GM23338 (cell line): Measurements from ENCODE around the gene KCNIP1. TPM values are rescaled to one million over a fixed set of nuclear protein-coding genes. Genes with fewer than 3 reads are reported as not detected.

Source experiments
- ATAC-seq: fragments of 200-7000 bp; cut with Tn5 transposase; 3 replicates; pipeline ENCODE4 v1.9.1; 2020
- DNase-seq: peaks from one replicate; pipeline ENCODE4 v3.0.0-alpha.2; 2015; ENCODE audit warnings: low spot score
- H2AFZ ChIP-seq: fragments of 200-600 bp; sonication (generic); 2 replicates; pipeline ENCODE4 v1.8.0; 2016; ENCODE audit warnings: antibody characterized with exemption, mild to moderate bottlenecking, moderate library complexity
- H3F3A ChIP-seq: fragments of 200-600 bp; sonication (generic); replicated peaks from 2 replicates; pipeline ENCODE4 v1.8.0; 2017; ENCODE audit warnings: antibody characterized with exemption, mixed run types, low read depth
- H3K27ac ChIP-seq: fragments of 200-600 bp; sonication (generic); 2 replicates; pipeline ENCODE4 v1.6.1; 2016; ENCODE audit warnings: low read depth
- H3K27me3 ChIP-seq: fragments of 200-600 bp; sonication (generic); 2 replicates; pipeline ENCODE4 v1.8.0; 2016; ENCODE audit warnings: mild to moderate bottlenecking, mixed run types, moderate library complexity; ENCODE audit not compliant: insufficient read depth
- H3K36me3 ChIP-seq: fragments of 200-600 bp; sonication (generic); 2 replicates; pipeline ENCODE4 v1.8.0; 2016; ENCODE audit warnings: mild to moderate bottlenecking; ENCODE audit not compliant: insufficient read depth
- H3K4me1 ChIP-seq: fragments of 200-600 bp; sonication (generic); 2 replicates; pipeline ENCODE4 v1.8.0; 2016; ENCODE audit warnings: mild to moderate bottlenecking, moderate library complexity; ENCODE audit not compliant: insufficient read depth
- H3K4me2 ChIP-seq: fragments of 200-600 bp; sonication (generic); 2 replicates; pipeline ENCODE4 v1.7.1; 2017; ENCODE audit warnings: mixed run types
- H3K4me3 ChIP-seq: fragments of 200-600 bp; sonication (generic); 2 replicates; pipeline ENCODE4 v1.6.1; 2016; ENCODE audit warnings: mixed run types
- H3K79me2 ChIP-seq: fragments of 200-600 bp; sonication (generic); replicated peaks from 2 replicates; pipeline ENCODE4 v1.8.0; 2017; ENCODE audit warnings: mild to moderate bottlenecking; ENCODE audit not compliant: insufficient read depth
- H3K9me2 ChIP-seq: fragments of 200-600 bp; sonication (generic); 2 replicates; pipeline ENCODE4 v1.8.0; 2017; ENCODE audit not compliant: insufficient read depth
- H4K20me1 ChIP-seq: fragments of 200-600 bp; sonication (generic); replicated peaks from 2 replicates; pipeline ENCODE4 v1.8.0; 2017; ENCODE audit warnings: mild to moderate bottlenecking; ENCODE audit not compliant: insufficient read depth
- H3K27ac Mint-ChIP-seq: 2 replicates; pipeline ENCODE4 v1.8.0; 2020; ENCODE audit warnings: inconsistent platforms, mild to moderate bottlenecking, moderate library complexity, mixed read lengths
- H3K27me3 Mint-ChIP-seq: 3 replicates; pipeline ENCODE4 v1.8.0; 2022; ENCODE audit warnings: low read depth, mild to moderate bottlenecking, moderate library complexity, mixed read lengths, inconsistent platforms; ENCODE audit not compliant: insufficient read depth, poor library complexity
- H3K36me3 Mint-ChIP-seq: 3 replicates; pipeline ENCODE4 v1.8.0; 2021; ENCODE audit warnings: low read depth, mild to moderate bottlenecking, inconsistent platforms, moderate library complexity, mixed read lengths
- H3K4me1 Mint-ChIP-seq: 3 replicates; pipeline ENCODE4 v1.8.0; 2020; ENCODE audit warnings: mild to moderate bottlenecking, inconsistent platforms, mixed read lengths
- H3K4me3 Mint-ChIP-seq: 3 replicates; pipeline ENCODE4 v1.8.0; 2021; ENCODE audit warnings: moderate library complexity, mild to moderate bottlenecking, inconsistent platforms, mixed read lengths
- H3K9me3 Mint-ChIP-seq: 3 replicates; pipeline ENCODE4 v1.8.0; 2020; ENCODE audit warnings: moderate library complexity, mild to moderate bottlenecking, inconsistent platforms, mixed read lengths
- ETS1 ChIP-seq: IDR thresholded peaks from 2 replicates; pipeline ENCODE4 v1.6.1; 2016; ENCODE audit warnings: antibody characterized with exemption
- EZH2 ChIP-seq: fragments of 200-600 bp; sonication (generic); IDR thresholded peaks from one replicate; pipeline ENCODE4 v1.8.0; 2017; ENCODE audit warnings: antibody characterized with exemption, mild to moderate bottlenecking, low read depth; ENCODE audit not compliant: unreplicated experiment
- NANOG ChIP-seq: IDR thresholded peaks from 2 replicates; pipeline ENCODE4 v1.6.1; 2016; ENCODE audit warnings: antibody characterized with exemption, borderline replicate concordance
- ZNF114 ChIP-seq: fragments of 250-450 bp; sonication (Bioruptor Pico); IDR thresholded peaks from 2 replicates; pipeline ENCODE4 v1.5.0; 2020; ENCODE audit warnings: mild to moderate bottlenecking, moderate library complexity
- ZNF331 ChIP-seq: fragments of 250-450 bp; sonication (Bioruptor Pico); IDR thresholded peaks from 2 replicates; pipeline ENCODE4 v1.5.0; 2020; ENCODE audit warnings: low read depth, mild to moderate bottlenecking, moderate library complexity
- ZNF462 ChIP-seq: fragments of 250-450 bp; sonication (Bioruptor Pico); IDR thresholded peaks from 2 replicates; pipeline ENCODE4 v1.5.0; 2020; ENCODE audit warnings: mild to moderate bottlenecking, moderate library complexity
- polyA plus RNA-seq: library from polyadenylated mRNA; unstranded; fragments of >200 nt; fragmentation: Nextera tagmentation; extraction: Ambion mirVana; gene quantifications from 2 replicates; pipeline ENCODE4 v1.2.1, GENCODE V29; 2016
- total RNA-seq: library from RNA; depleted of rRNA; stranded (reverse); fragments of >200 nt; shearing (Covaris generic); gene quantifications from 2 replicates; pipeline ENCODE4 v1.2.3, GENCODE V29; 2014

The KCNIP1 gene
- total and polyA plus RNA-seq, 2 experiments from 2014 or later, result 0.31 to 0.87 TPM

GRCh38 chr5:170622933-170623332 lies 119.1 kb downstream of the KCNIP1 start:
- H3K27me3 Mint-ChIP-seq, result peaks cover 10% of the 10 kb centered on the region
- ATAC-seq, result no peak

More at GRCh38 chr5:170622933-170623332, 119.1 kb downstream of the KCNIP1 start:
- H3K27ac ChIP-seq, result no peak overlapping the region
- no peak overlapping the region for H3K4me2 ChIP-seq
- H4K20me1 ChIP-seq, result no peaks in the 10 kb centered on the region; the same call in 1 of the 2 replicates
- H3K36me3 Mint-ChIP-seq, result no peaks in the 10 kb centered on the region
- H3K4me3 ChIP-seq, result no peak overlapping the region
- H3K4me1 Mint-ChIP-seq, result peaks cover 22% of the 10 kb centered on the region
- H3K27me3 ChIP-seq, result no peaks in the 10 kb centered on the region
- H2AFZ ChIP-seq, result no peak overlapping the region
- no peaks in the 10 kb centered on the region for H3K9me2 ChIP-seq
- no peaks in the 10 kb centered on the region for H3K9me3 Mint-ChIP-seq
- TF ChIP-seq NANOG, result no peak
- no peak for TF ChIP-seq EZH2
- no peak for TF ChIP-seq ETS1
- no peak for TF ChIP-seq ZNF114
- TF ChIP-seq ZNF331, result no peak
- no peak for TF ChIP-seq ZNF462 (CRISPR knock-in tag)
- peaks cover 9% of the 10 kb centered on the region for H3K4me1 ChIP-seq
- no peak for DNase-seq
- no peaks in the 10 kb centered on the region; the same call in 1 of the 2 replicates for H3F3A ChIP-seq
- H3K79me2 ChIP-seq, result no peaks in the 10 kb centered on the region
- H3K27ac Mint-ChIP-seq, result no peak overlapping the region
- no peaks in the 10 kb centered on the region for H3K36me3 ChIP-seq
- H3K4me3 Mint-ChIP-seq, result no peak overlapping the region
